GM12878 (cell line): ENCODE measurements around the gene KPNA3. TPM values are rescaled to one million over a fixed set of nuclear protein-coding genes. Genes with fewer than 3 reads are reported as not detected.

ENCODE experiments used
- ATAC-seq: fragments of 200-7000 bp; cut with Tn5 transposase; 3 replicates; pipeline ENCODE4 v1.9.1; 2020; ENCODE audit warnings: mild to moderate bottlenecking, moderate library complexity
- BruUV-seq: library from RNA; stranded (reverse); fragments of 400-500 nt; replicated peaks from 2 replicates; lab custom pipeline; 2021; lab: Mats Ljungman, UMichigan
- CTCF ChIA-PET: fragments of 300-600 bp; sonication (Branson Sonifier 250); formaldehyde crosslinking; extraction: SDS; loops from one replicate; lab custom pipeline; 2021; ENCODE audit warnings: inconsistent platforms; lab: Yijun Ruan, JAX
- POLR2A ChIA-PET: fragments of 350-600 bp; formaldehyde crosslinking; extraction: SDS; loops from one replicate; lab custom pipeline; 2021; ENCODE audit warnings: inconsistent platforms; lab: Charles Lee
- RAD21 ChIA-PET: fragments of 300-600 bp; sonication (Branson Sonifier 250); formaldehyde crosslinking; loops from one replicate; lab custom pipeline; 2023; ENCODE audit warnings: antibody characterized with exemption; ENCODE audit not compliant: unreplicated experiment; lab: Charles Lee
- SMC1A ChIA-PET: fragments of 300-600 bp; sonication (Branson Sonifier 250); formaldehyde crosslinking; loops from one replicate; lab custom pipeline; 2023; ENCODE audit not compliant: unreplicated experiment, uncharacterized antibody; lab: Charles Lee
- DNase-seq: peaks from one replicate; pipeline ENCODE4 v3.0.0-alpha.2; 2011; ENCODE audit warnings: low read depth, low spot score
- FAIRE-seq: peaks from 3 replicates; lab custom pipeline; 2011; peaks lifted over from hg19 to GRCh38; lab: Jason Lieb, UNC
- H2AFZ ChIP-seq: 2 replicates; pipeline ENCODE4 v1.6.0; 2011; ENCODE audit warnings: low read depth, low read length, control low read depth; ENCODE audit not compliant: control insufficient read depth
- H3K27ac ChIP-seq: 2 replicates; pipeline ENCODE4 v1.5.1; 2011; ENCODE audit warnings: control low read depth; ENCODE audit not compliant: control insufficient read depth, insufficient read depth
- H3K27me3 ChIP-seq, 2 experiments: replicated peaks in 1 of 2; 2 replicates each; pipeline versions ENCODE4 v1.6.0 to v1.6.1; 2011; ENCODE audit warnings: low read length in 1 of 2; ENCODE audit not compliant: control insufficient read depth in 2 of 2, insufficient read depth in 2 of 2
- H3K36me3 ChIP-seq, 2 experiments: 2 replicates each; pipeline ENCODE4 v1.5.1; 2011; ENCODE audit warnings: low read length in 1 of 2; ENCODE audit not compliant: control insufficient read depth in 2 of 2, insufficient read depth in 2 of 2
- H3K4me1 ChIP-seq: 2 replicates; pipeline ENCODE4 v1.6.1; 2011; ENCODE audit warnings: mild to moderate bottlenecking, low read length, moderate library complexity, mixed read lengths; ENCODE audit not compliant: control insufficient read depth, insufficient read depth
- H3K4me2 ChIP-seq: 2 replicates; pipeline ENCODE4 v1.6.0; 2011; ENCODE audit warnings: control low read depth; ENCODE audit not compliant: control insufficient read depth, insufficient read depth
- H3K4me3 ChIP-seq: fragments of 200-600 bp; sonication (generic); 2 replicates; pipeline ENCODE4 v1.5.1; 2016
- H3K79me2 ChIP-seq: 2 replicates; pipeline ENCODE4 v1.6.0; 2011; ENCODE audit warnings: low read length; ENCODE audit not compliant: control insufficient read depth, insufficient read depth
- H3K9ac ChIP-seq: 2 replicates; pipeline ENCODE4 v1.8.0; 2011; ENCODE audit warnings: low read length, control low read depth, mixed read lengths; ENCODE audit not compliant: control insufficient read depth, insufficient read depth
- H3K9me3 ChIP-seq: replicated peaks from 3 replicates; pipeline ENCODE4 v1.5.1; 2011; ENCODE audit warnings: mild to moderate bottlenecking, low read length; ENCODE audit not compliant: control insufficient read depth, insufficient read depth
- H4K20me1 ChIP-seq: 2 replicates; pipeline ENCODE4 v1.6.0; 2011; ENCODE audit not compliant: control insufficient read depth, insufficient read depth
- BACH1 ChIP-seq: fragments of 450-650 bp; IDR thresholded peaks from 2 replicates; pipeline ENCODE4 v1.6.1; 2017; ENCODE audit warnings: mild to moderate bottlenecking, borderline replicate concordance
- CHD4 ChIP-seq: fragments of 200-600 bp; sonication (generic); IDR thresholded peaks from 2 replicates; pipeline ENCODE4 v1.6.1; 2016; ENCODE audit warnings: mild to moderate bottlenecking
- CREB1 ChIP-seq: IDR thresholded peaks from 2 replicates; pipeline ENCODE4 v1.6.1; 2012; ENCODE audit warnings: low read depth, mild to moderate bottlenecking, inconsistent platforms
- ESRRA ChIP-seq: IDR thresholded peaks from 2 replicates; pipeline ENCODE4 v1.6.1; 2012; ENCODE audit warnings: mild to moderate bottlenecking, low read length, improper control_type of control experiment
- JUND ChIP-seq: IDR thresholded peaks from 2 replicates; pipeline ENCODE4 v1.6.1; 2012; ENCODE audit warnings: low read depth, mild to moderate bottlenecking, low read length, improper control_type of control experiment, moderate library complexity
- KLF5 ChIP-seq: fragments of 450-650 bp; IDR thresholded peaks from 2 replicates; pipeline ENCODE4 v1.6.1; 2014; ENCODE audit warnings: mild to moderate bottlenecking; ENCODE audit not compliant: partially characterized antibody
- MEF2A ChIP-seq: IDR thresholded peaks from 2 replicates; pipeline ENCODE4 v1.6.1; 2011; ENCODE audit warnings: low read depth, mild to moderate bottlenecking, low read length, moderate library complexity; ENCODE audit not compliant: insufficient read depth
- NFYA ChIP-seq: IDR thresholded peaks from 2 replicates; pipeline ENCODE4 v1.6.1; 2011; ENCODE audit warnings: low read depth, mild to moderate bottlenecking, low read length, improper control_type of control experiment, borderline replicate concordance
- PAX5 ChIP-seq: IDR thresholded peaks from 2 replicates; pipeline ENCODE4 v1.6.1; 2011; ENCODE audit warnings: low read depth, low read length, borderline replicate concordance
- POLR2A ChIP-seq: IDR thresholded peaks from 2 replicates; pipeline ENCODE4 v1.6.1; 2011; ENCODE audit warnings: low read depth, mild to moderate bottlenecking, low read length
- SPI1 ChIP-seq: IDR thresholded peaks from 2 replicates; pipeline ENCODE4 v1.6.1; 2011; ENCODE audit warnings: low read depth, mild to moderate bottlenecking, low read length, moderate library complexity, borderline replicate concordance; ENCODE audit not compliant: insufficient read depth
- TBL1XR1 ChIP-seq: IDR thresholded peaks from 2 replicates; pipeline ENCODE4 v1.6.1; 2012; ENCODE audit warnings: low read depth, low read length, improper control_type of control experiment
- ZNF207 ChIP-seq: fragments of 450-650 bp; IDR thresholded peaks from 2 replicates; pipeline ENCODE4 v1.6.1; 2014; ENCODE audit warnings: antibody characterized with exemption, mild to moderate bottlenecking, borderline replicate concordance
- ZNF274 ChIP-seq: IDR thresholded peaks from one replicate; pipeline ENCODE4 v1.8.0; 2011; ENCODE audit not compliant: insufficient read length, insufficient read depth
- WGBS: methylation state at CpG from one replicate; pipeline ENCODE4 v1.1.6; 2016; ENCODE audit warnings: low lambda C conversion rate; ENCODE audit not compliant: insufficient replicate concordance, insufficient coverage; ENCODE audit errors: missing lambda C conversion rate; 5-methylcytosine and 5-hydroxymethylcytosine counted together
- in situ Hi-C: fragments of 300-500 bp; cut with MboI; formaldehyde crosslinking; loops from 9 replicates; pipeline ENCODE4 v1.14.3; 2018; ENCODE audit warnings: mixed read lengths
- intact Hi-C: fragments of 100-400 bp; cut with micrococcal nuclease; formaldehyde crosslinking; loops from one replicate; pipeline ENCODE4 v1.14.2; 2022; ENCODE audit not compliant: unreplicated experiment
- polyA plus RNA-seq, 11 experiments: library from polyadenylated mRNA; depleted of rRNA in 4 of 11; unstranded in 6 of 11; stranded (reverse) in 5 of 11; fragments of >200 nt; fragmentation: Nextera tagmentation in 4 of 11; fragmentation: Illumina TruSeq in 1 of 11; extraction: Ambion mirVana in 4 of 11; extraction: Trizol in 1 of 11; gene quantifications; 1 replicate in 1 of 11; 2 replicates in 10 of 11; pipeline versions ENCODE4 v1.2.1 to v1.2.3, GENCODE V29; 2011 to 2016; ENCODE audit warnings: inconsistent platforms in 2 of 11, missing spikeins in 2 of 11, low read depth in 1 of 11
- total RNA-seq, 4 experiments: library from RNA; depleted of rRNA in 3 of 4; stranded (reverse); fragments of >200 nt in 3 of 4; fragmentation: Illumina TruSeq in 1 of 4; extraction: Trizol in 1 of 4; gene quantifications; 2 replicates each; pipeline versions ENCODE4 v1.2.1 to v1.2.3, GENCODE V29; 2013 to 2021
- TF ChIP-seq, protein P1 (sequence below): IDR thresholded peaks from 2 replicates; pipeline ENCODE4 v1.6.1; 2011; ENCODE audit warnings: mild to moderate bottlenecking, low read depth, low read length, moderate library complexity; ENCODE audit not compliant: insufficient replicate concordance
- TF ChIP-seq, protein P2 (sequence below): IDR thresholded peaks from 2 replicates; pipeline ENCODE4 v1.6.1; 2012; ENCODE audit warnings: mild to moderate bottlenecking, low read depth, low read length
- TF ChIP-seq, protein P3 (sequence below): IDR thresholded peaks from 2 replicates; pipeline ENCODE4 v1.6.1; 2012; ENCODE audit warnings: improper control_type of control experiment, low read depth, low read length; ENCODE audit not compliant: insufficient replicate concordance

The KPNA3 gene
- total and polyA plus RNA-seq, 10 of the 15 experiments (the other 5 are each of a cell fraction or from before 2014, with no cell fraction given): 23.3 to 50.5 (median 31.1) TPM

DNA sequence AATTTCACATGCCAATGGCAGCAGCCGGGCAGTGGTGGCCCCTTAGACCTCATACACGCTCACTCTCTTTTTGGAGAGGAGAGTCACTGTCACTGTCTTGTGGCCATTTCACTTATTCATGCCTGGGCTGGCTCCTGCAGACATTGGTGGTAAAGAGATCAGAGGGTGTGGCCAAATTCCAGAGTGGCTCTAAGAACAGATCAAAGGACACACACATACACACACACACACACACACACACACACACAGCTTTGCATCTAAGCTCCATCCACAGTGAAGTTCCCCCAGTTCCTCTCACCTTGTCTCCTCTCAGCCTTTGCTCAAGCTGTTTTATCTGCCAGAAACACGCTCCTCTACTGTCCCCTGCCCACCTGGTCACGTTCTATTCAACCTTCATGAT is 46.5 kb upstream of the KPNA3 start:
- no TSS peak for BruUV-seq
- FAIRE-seq: no peak
- intact Hi-C loops: no loop called here
- H3K4me1 ChIP-seq: no peaks in the 10 kb centered on the region
- H3K9ac ChIP-seq: no peak overlapping the region
- RAD21 ChIA-PET: no interaction called here
- H3K36me3 ChIP-seq: no peaks in the 10 kb centered on the region
- H3K27me3 ChIP-seq: no peaks in the 10 kb centered on the region
- no peaks in the 10 kb centered on the region for H4K20me1 ChIP-seq
- no peak for ATAC-seq
- CTCF ChIA-PET: no interaction called here
- no peaks in the 10 kb centered on the region for H3K9me3 ChIP-seq
- POLR2A ChIA-PET: no interaction called here
- SMC1A ChIA-PET: no interaction called here
- no peak overlapping the region for H3K27ac ChIP-seq
- no peak overlapping the region for H3K4me2 ChIP-seq
- no peak for DNase-seq
- TF ChIP-seq PAX5 (no peak), ZNF274 (no peak), ZNF207 (no peak), POLR2A (no peak), KLF5 (no peak), NFYA (no peak), CREB1 (no peak), SPI1 (no peak), MEF2A (no peak), CHD4 (no peak), JUND (no peak), TBL1XR1 (no peak), BACH1 (no peak), ESRRA (no peak)
- TF ChIP-seq, protein P1, sequence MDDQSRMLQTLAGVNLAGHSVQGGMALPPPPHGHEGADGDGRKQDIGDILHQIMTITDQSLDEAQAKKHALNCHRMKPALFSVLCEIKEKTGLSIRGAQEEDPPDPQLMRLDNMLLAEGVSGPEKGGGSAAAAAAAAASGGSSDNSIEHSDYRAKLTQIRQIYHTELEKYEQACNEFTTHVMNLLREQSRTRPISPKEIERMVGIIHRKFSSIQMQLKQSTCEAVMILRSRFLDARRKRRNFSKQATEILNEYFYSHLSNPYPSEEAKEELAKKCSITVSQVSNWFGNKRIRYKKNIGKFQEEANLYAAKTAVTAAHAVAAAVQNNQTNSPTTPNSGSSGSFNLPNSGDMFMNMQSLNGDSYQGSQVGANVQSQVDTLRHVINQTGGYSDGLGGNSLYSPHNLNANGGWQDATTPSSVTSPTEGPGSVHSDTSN: no peak
- TF ChIP-seq, protein P2, sequence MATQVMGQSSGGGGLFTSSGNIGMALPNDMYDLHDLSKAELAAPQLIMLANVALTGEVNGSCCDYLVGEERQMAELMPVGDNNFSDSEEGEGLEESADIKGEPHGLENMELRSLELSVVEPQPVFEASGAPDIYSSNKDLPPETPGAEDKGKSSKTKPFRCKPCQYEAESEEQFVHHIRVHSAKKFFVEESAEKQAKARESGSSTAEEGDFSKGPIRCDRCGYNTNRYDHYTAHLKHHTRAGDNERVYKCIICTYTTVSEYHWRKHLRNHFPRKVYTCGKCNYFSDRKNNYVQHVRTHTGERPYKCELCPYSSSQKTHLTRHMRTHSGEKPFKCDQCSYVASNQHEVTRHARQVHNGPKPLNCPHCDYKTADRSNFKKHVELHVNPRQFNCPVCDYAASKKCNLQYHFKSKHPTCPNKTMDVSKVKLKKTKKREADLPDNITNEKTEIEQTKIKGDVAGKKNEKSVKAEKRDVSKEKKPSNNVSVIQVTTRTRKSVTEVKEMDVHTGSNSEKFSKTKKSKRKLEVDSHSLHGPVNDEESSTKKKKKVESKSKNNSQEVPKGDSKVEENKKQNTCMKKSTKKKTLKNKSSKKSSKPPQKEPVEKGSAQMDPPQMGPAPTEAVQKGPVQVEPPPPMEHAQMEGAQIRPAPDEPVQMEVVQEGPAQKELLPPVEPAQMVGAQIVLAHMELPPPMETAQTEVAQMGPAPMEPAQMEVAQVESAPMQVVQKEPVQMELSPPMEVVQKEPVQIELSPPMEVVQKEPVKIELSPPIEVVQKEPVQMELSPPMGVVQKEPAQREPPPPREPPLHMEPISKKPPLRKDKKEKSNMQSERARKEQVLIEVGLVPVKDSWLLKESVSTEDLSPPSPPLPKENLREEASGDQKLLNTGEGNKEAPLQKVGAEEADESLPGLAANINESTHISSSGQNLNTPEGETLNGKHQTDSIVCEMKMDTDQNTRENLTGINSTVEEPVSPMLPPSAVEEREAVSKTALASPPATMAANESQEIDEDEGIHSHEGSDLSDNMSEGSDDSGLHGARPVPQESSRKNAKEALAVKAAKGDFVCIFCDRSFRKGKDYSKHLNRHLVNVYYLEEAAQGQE: no peak
- TF ChIP-seq, protein P3, sequence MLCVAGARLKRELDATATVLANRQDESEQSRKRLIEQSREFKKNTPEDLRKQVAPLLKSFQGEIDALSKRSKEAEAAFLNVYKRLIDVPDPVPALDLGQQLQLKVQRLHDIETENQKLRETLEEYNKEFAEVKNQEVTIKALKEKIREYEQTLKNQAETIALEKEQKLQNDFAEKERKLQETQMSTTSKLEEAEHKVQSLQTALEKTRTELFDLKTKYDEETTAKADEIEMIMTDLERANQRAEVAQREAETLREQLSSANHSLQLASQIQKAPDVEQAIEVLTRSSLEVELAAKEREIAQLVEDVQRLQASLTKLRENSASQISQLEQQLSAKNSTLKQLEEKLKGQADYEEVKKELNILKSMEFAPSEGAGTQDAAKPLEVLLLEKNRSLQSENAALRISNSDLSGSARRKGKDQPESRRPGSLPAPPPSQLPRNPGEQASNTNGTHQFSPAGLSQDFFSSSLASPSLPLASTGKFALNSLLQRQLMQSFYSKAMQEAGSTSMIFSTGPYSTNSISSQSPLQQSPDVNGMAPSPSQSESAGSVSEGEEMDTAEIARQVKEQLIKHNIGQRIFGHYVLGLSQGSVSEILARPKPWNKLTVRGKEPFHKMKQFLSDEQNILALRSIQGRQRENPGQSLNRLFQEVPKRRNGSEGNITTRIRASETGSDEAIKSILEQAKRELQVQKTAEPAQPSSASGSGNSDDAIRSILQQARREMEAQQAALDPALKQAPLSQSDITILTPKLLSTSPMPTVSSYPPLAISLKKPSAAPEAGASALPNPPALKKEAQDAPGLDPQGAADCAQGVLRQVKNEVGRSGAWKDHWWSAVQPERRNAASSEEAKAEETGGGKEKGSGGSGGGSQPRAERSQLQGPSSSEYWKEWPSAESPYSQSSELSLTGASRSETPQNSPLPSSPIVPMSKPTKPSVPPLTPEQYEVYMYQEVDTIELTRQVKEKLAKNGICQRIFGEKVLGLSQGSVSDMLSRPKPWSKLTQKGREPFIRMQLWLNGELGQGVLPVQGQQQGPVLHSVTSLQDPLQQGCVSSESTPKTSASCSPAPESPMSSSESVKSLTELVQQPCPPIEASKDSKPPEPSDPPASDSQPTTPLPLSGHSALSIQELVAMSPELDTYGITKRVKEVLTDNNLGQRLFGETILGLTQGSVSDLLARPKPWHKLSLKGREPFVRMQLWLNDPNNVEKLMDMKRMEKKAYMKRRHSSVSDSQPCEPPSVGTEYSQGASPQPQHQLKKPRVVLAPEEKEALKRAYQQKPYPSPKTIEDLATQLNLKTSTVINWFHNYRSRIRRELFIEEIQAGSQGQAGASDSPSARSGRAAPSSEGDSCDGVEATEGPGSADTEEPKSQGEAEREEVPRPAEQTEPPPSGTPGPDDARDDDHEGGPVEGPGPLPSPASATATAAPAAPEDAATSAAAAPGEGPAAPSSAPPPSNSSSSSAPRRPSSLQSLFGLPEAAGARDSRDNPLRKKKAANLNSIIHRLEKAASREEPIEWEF: no peak
- WGBS: 39% methylated on average over 4 of the region's 4 CpGs
- H3K4me3 ChIP-seq: no peak overlapping the region
- in situ Hi-C loops: no loop called here
- no peaks in the 10 kb centered on the region for H3K79me2 ChIP-seq
- no peak overlapping the region for H2AFZ ChIP-seq
